Large intestine (tissue), 3 donors: Measurements from ENCODE around the gene CCN2. TPM values are rescaled to one million over a fixed set of nuclear protein-coding genes. Genes with fewer than 3 reads are reported as not detected.
A peak's percentile ranks its signal among the peaks of the same experiment; 100 is the strongest.

Experiments used
- DNase-seq, 2 donors: peaks; one replicate each; pipeline versions ENCODE4 v3.0.0 to v3.0.0-alpha.2; 2013
- H3K27ac ChIP-seq: one replicate; pipeline ENCODE4 v1.5.1; 2013; ENCODE audit warnings: low read length
- H3K27me3 ChIP-seq: 2 replicates; pipeline ENCODE4 v1.6.1; 2013; ENCODE audit warnings: low read length; ENCODE audit not compliant: control insufficient read depth, insufficient read depth
- H3K36me3 ChIP-seq: 2 replicates; pipeline ENCODE4 v1.6.1; 2013; ENCODE audit warnings: low read length; ENCODE audit not compliant: control insufficient read depth, insufficient read depth
- H3K4me1 ChIP-seq: one replicate; pipeline ENCODE4 v1.6.1; 2013; ENCODE audit warnings: low read length; ENCODE audit not compliant: control insufficient read depth, insufficient read depth
- H3K4me3 ChIP-seq: one replicate; pipeline ENCODE4 v1.5.1; 2013; ENCODE audit warnings: low read length
- H3K9me3 ChIP-seq: one replicate; pipeline ENCODE4 v1.6.1; 2013; ENCODE audit warnings: mild to moderate bottlenecking, low read depth, low read length, moderate library complexity; ENCODE audit not compliant: control insufficient read depth
- WGBS: methylation state at CpG from one replicate; pipeline ENCODE4 v1.1.5; 2013; ENCODE audit warnings: low lambda C conversion rate; ENCODE audit not compliant: insufficient coverage; 5-methylcytosine and 5-hydroxymethylcytosine counted together
- polyA plus RNA-seq: library from polyadenylated mRNA; unstranded; fragments of 120-200 nt; gene quantifications from one replicate; pipeline ENCODE4 v1.2.1, GENCODE V29; 2013

The CCN2 gene
- polyA plus RNA-seq, 1 donor, result 102 TPM

GRCh38 chr6:131967948-131968347 lies 16.8 kb upstream of the CCN2 start:
- H3K27ac ChIP-seq, result no peak overlapping the region
- WGBS, result no CpG with 5 or more reads among the region's 1 CpG
- no peaks in the 10 kb centered on the region for H3K9me3 ChIP-seq
- no peaks in the 10 kb centered on the region for H3K4me1 ChIP-seq
- no peak overlapping the region for H3K4me3 ChIP-seq
- DNase-seq, result no peak
- H3K27me3 ChIP-seq, result no peaks in the 10 kb centered on the region
- H3K36me3 ChIP-seq, result no peaks in the 10 kb centered on the region

GRCh38 chr6:131966443-131966842 lies 15.3 kb upstream of the CCN2 start:
- WGBS, result 85% methylated on average over 3 of the region's 6 CpGs
- no peak overlapping the region for H3K27ac ChIP-seq
- no peaks in the 10 kb centered on the region for H3K4me1 ChIP-seq

GRCh38 chr6:131963063-131963462 lies 11.9 kb upstream of the CCN2 start:
- Histone ChIP-seq H3K27me3 (no peaks in the 10 kb centered on the region), H3K9me3 (no peaks in the 10 kb centered on the region)

More at GRCh38 chr6:131966443-131966842, 15.3 kb upstream of the CCN2 start:
- Histone ChIP-seq H3K4me3 (no peak overlapping the region), H3K27me3 (no peaks in the 10 kb centered on the region), H3K36me3 (no peaks in the 10 kb centered on the region), H3K9me3 (no peaks in the 10 kb centered on the region)
- DNase-seq, result no peak

GRCh38 chr6:131960371-131961133 lies 9.4 kb upstream of the CCN2 start:
- Histone ChIP-seq H3K9me3 (no peaks in the 10 kb centered on the region), H3K36me3 (no peaks in the 10 kb centered on the region), H3K27ac (no peak overlapping the region), H3K27me3 (no peaks in the 10 kb centered on the region), H3K4me3 (no peak overlapping the region), H3K4me1 (peaks cover 9% of the 10 kb centered on the region)
- 100% methylated on average over 2 of the region's 6 CpGs for WGBS
- no peak for DNase-seq

More at GRCh38 chr6:131963063-131963462, 11.9 kb upstream of the CCN2 start:
- Histone ChIP-seq H3K27ac (no peak overlapping the region), H3K4me3 (no peak overlapping the region), H3K36me3 (no peaks in the 10 kb centered on the region), H3K4me1 (peaks cover 9% of the 10 kb centered on the region)
- no peak for DNase-seq

GRCh38 chr6:131958542-131959470 lies 7.6 kb upstream of the CCN2 start:
- H3K4me1 ChIP-seq, result peaks cover 9% of the 10 kb centered on the region
- H3K27ac ChIP-seq, result peak overlapping the region; percentile 0
- no CpG with 5 or more reads among the region's 11 CpGs for WGBS
- H3K4me3 ChIP-seq, result no peak overlapping the region
- H3K27me3 ChIP-seq, result no peaks in the 10 kb centered on the region
- no peaks in the 10 kb centered on the region for H3K9me3 ChIP-seq
- peak; percentile 50 to 81 for DNase-seq
- no peaks in the 10 kb centered on the region for H3K36me3 ChIP-seq

- H3K4me1 ChIP-seq, result peaks cover 9% of the 10 kb centered on the region
- no peak for DNase-seq
- H3K9me3 ChIP-seq, result no peaks in the 10 kb centered on the region
- no peak overlapping the region for H3K4me3 ChIP-seq
- no peak overlapping the region for H3K27ac ChIP-seq
- H3K36me3 ChIP-seq, result no peaks in the 10 kb centered on the region
- H3K27me3 ChIP-seq, result no peaks in the 10 kb centered on the region
- no CpG with 5 or more reads among the region's 3 CpGs for WGBS
These were observed 6.9 kb upstream of the CCN2 start for GRCh38 chr6:131958095-131958494.

GRCh38 chr6:131955876-131956275 lies 4.7 kb upstream of the CCN2 start:
- H3K4me1 ChIP-seq, result peaks cover 9% of the 10 kb centered on the region
- DNase-seq, result no peak
- WGBS, result no CpG with 5 or more reads among the region's 1 CpG
- peak overlapping the region; percentile 56 for H3K27ac ChIP-seq
- H3K27me3 ChIP-seq, result no peaks in the 10 kb centered on the region
- no peaks in the 10 kb centered on the region for H3K9me3 ChIP-seq
- H3K4me3 ChIP-seq, result no peak overlapping the region
- H3K36me3 ChIP-seq, result no peaks in the 10 kb centered on the region

- Histone ChIP-seq H3K27ac (peak overlapping the region; percentile 56), H3K9me3 (no peaks in the 10 kb centered on the region), H3K4me3 (no peak overlapping the region), H3K27me3 (no peaks in the 10 kb centered on the region), H3K36me3 (no peaks in the 10 kb centered on the region), H3K4me1 (peaks cover 9% of the 10 kb centered on the region)
- whole genome bisulfite sequencing, result 50% methylated on average over 2 of the region's 6 CpGs
- no peak for DNase-seq
These were observed 4.0 kb upstream of the CCN2 start for GRCh38 chr6:131955192-131955591.

GRCh38 chr6:131954775-131955107 lies 3.6 kb upstream of the CCN2 start:
- H3K4me1 ChIP-seq, result peaks cover 9% of the 10 kb centered on the region
- no peak overlapping the region for H3K4me3 ChIP-seq
- H3K27ac ChIP-seq, result peak overlapping the region; percentile 56
- no CpG with 5 or more reads among the region's 7 CpGs for WGBS
- H3K27me3 ChIP-seq, result no peaks in the 10 kb centered on the region
- H3K9me3 ChIP-seq, result no peaks in the 10 kb centered on the region
- DNase-seq, result peak; percentile 71 to 75
- H3K36me3 ChIP-seq, result no peaks in the 10 kb centered on the region

- DNase-seq, result no peak
- no peak overlapping the region for H3K4me3 ChIP-seq
- peaks cover 8% of the 10 kb centered on the region for H3K4me1 ChIP-seq
- no CpG with 5 or more reads among the region's 3 CpGs for WGBS
- H3K27me3 ChIP-seq, result no peaks in the 10 kb centered on the region
- H3K27ac ChIP-seq, result peak overlapping the region; percentile 17
- no peaks in the 10 kb centered on the region for H3K36me3 ChIP-seq
- H3K9me3 ChIP-seq, result no peaks in the 10 kb centered on the region
These were observed 3.0 kb upstream of the CCN2 start for GRCh38 chr6:131954059-131954774.
